Neural progenitor cell (in vitro differentiated cells): ENCODE data around the gene SEPTIN2. TPM values are rescaled to one million over a fixed set of nuclear protein-coding genes. Genes with fewer than 3 reads are reported as not detected.

Source experiments
- DNase-seq: peaks from one replicate; pipeline ENCODE4 v3.0.0-alpha.2; 2016; ENCODE audit warnings: low spot score
- H2AFZ ChIP-seq: fragments of 200-600 bp; sonication (generic); replicated peaks from 2 replicates; pipeline ENCODE4 v1.6.1; 2016; ENCODE audit warnings: antibody characterized with exemption
- H3F3A ChIP-seq: fragments of 200-600 bp; sonication (generic); 2 replicates; pipeline ENCODE4 v1.6.1; 2016; ENCODE audit warnings: antibody characterized with exemption, low read depth
- H3K27ac ChIP-seq: fragments of 200-600 bp; sonication (generic); 2 replicates; pipeline ENCODE4 v1.5.1; 2016; ENCODE audit warnings: mild to moderate bottlenecking
- H3K27me3 ChIP-seq: fragments of 200-600 bp; sonication (generic); 2 replicates; pipeline ENCODE4 v1.6.1; 2016; ENCODE audit warnings: mild to moderate bottlenecking, moderate library complexity
- H3K36me3 ChIP-seq: fragments of 200-600 bp; sonication (generic); 2 replicates; pipeline ENCODE4 v1.5.1; 2016
- H3K4me1 ChIP-seq: fragments of 200-600 bp; sonication (generic); 2 replicates; pipeline ENCODE4 v1.6.1; 2016; ENCODE audit warnings: mixed run types
- H3K4me2 ChIP-seq: fragments of 200-600 bp; sonication (generic); 2 replicates; pipeline ENCODE4 v1.6.1; 2016
- H3K4me3 ChIP-seq: fragments of 200-600 bp; sonication (generic); 2 replicates; pipeline ENCODE4 v1.5.1; 2016
- H3K79me2 ChIP-seq: fragments of 200-600 bp; sonication (generic); 2 replicates; pipeline ENCODE4 v1.6.1; 2016; ENCODE audit warnings: low read depth
- H3K9ac ChIP-seq: fragments of 200-600 bp; sonication (generic); 2 replicates; pipeline ENCODE4 v1.6.1; 2016
- H3K9me3 ChIP-seq: fragments of 200-600 bp; sonication (generic); 2 replicates; pipeline ENCODE4 v1.5.1; 2016; ENCODE audit warnings: low read depth
- H4K20me1 ChIP-seq: fragments of 200-600 bp; sonication (generic); 2 replicates; pipeline ENCODE4 v1.6.1; 2016; ENCODE audit warnings: low read depth
- H3K27ac Mint-ChIP-seq: 3 replicates; pipeline ENCODE4 v1.8.0; 2021; ENCODE audit warnings: mixed read lengths
- H3K27me3 Mint-ChIP-seq: 2 replicates; pipeline ENCODE4 v1.8.0; 2022; ENCODE audit warnings: low read depth, mild to moderate bottlenecking, inconsistent platforms, moderate library complexity, mixed read lengths; ENCODE audit not compliant: insufficient read depth
- H3K36me3 Mint-ChIP-seq: 3 replicates; pipeline ENCODE4 v1.8.0; 2021; ENCODE audit warnings: mixed read lengths
- H3K4me1 Mint-ChIP-seq: 3 replicates; pipeline ENCODE4 v1.8.0; 2021; ENCODE audit warnings: mixed read lengths
- H3K4me3 Mint-ChIP-seq: 3 replicates; pipeline ENCODE4 v1.8.0; 2021; ENCODE audit warnings: mild to moderate bottlenecking, moderate library complexity, mixed read lengths
- H3K9me3 Mint-ChIP-seq: 3 replicates; pipeline ENCODE4 v1.8.0; 2020; ENCODE audit warnings: mixed read lengths
- EZH2 ChIP-seq: fragments of 200-600 bp; sonication (generic); IDR thresholded peaks from 2 replicates; pipeline ENCODE4 v1.6.1; 2017; ENCODE audit warnings: antibody characterized with exemption, mild to moderate bottlenecking, moderate library complexity
- EZH2phosphoT487 ChIP-seq: fragments of 200-600 bp; sonication (generic); IDR thresholded peaks from 2 replicates; pipeline ENCODE4 v1.6.1; 2017; ENCODE audit warnings: antibody characterized with exemption
- total RNA-seq: library from RNA; depleted of rRNA; stranded (reverse); fragments of >200 nt; gene quantifications from 2 replicates; pipeline ENCODE4 v1.2.3, GENCODE V29; 2015; ENCODE audit warnings: low replicate concordance
- TF ChIP-seq, protein P1 (sequence below): fragments of 200-600 bp; sonication (generic); IDR thresholded peaks from 2 replicates; pipeline ENCODE4 v1.5.1; 2017; ENCODE audit warnings: antibody characterized with exemption, mild to moderate bottlenecking

SEPTIN2 gene
- total RNA-seq, 1 donor from 2014 or later: 632 TPM

DNA sequence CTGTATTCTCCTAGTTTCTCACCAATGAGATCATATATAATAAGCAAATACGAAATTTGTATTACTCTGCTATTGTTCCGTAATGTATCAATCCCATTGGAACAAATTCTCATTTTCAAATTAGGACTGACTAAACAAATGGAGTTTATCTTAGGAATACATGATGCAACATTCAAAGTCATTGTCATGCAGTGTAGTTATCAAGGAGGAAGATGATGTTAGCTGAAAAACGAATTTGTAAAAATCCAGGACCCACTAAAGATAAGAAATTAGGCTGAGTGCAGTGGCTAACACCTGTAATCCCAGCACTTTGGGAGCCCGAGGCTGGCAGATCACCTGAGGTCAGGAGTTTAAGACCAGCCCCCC lies 14.9 kb downstream of the SEPTIN2 start:
- Mint-ChIP-seq H3K9me3 (no peaks in the 10 kb centered on the region), H3K36me3 (peaks cover 27% of the 10 kb centered on the region), H3K4me3 (no peak overlapping the region), H3K27ac (no peak overlapping the region), H3K27me3 (peaks cover 3% of the 10 kb centered on the region), H3K4me1 (no peaks in the 10 kb centered on the region)
- no peak overlapping the region for H2AFZ ChIP-seq
- H3F3A ChIP-seq: peaks cover 17% of the 10 kb centered on the region
- no peak overlapping the region for H3K4me3 ChIP-seq
- H3K79me2 ChIP-seq: peaks cover 100% of the 10 kb centered on the region
- no peaks in the 10 kb centered on the region for H3K27me3 ChIP-seq
- H3K9ac ChIP-seq: no peak overlapping the region
- H4K20me1 ChIP-seq: peaks cover 56% of the 10 kb centered on the region
- no peak overlapping the region for H3K4me2 ChIP-seq
- DNase-seq: no peak
- H3K27ac ChIP-seq: no peak overlapping the region
- H3K36me3 ChIP-seq: peaks cover 19% of the 10 kb centered on the region
- no peaks in the 10 kb centered on the region for H3K4me1 ChIP-seq
- H3K9me3 ChIP-seq: no peaks in the 10 kb centered on the region
- TF ChIP-seq EZH2 (no peak), EZH2phosphoT487 (no peak)
- TF ChIP-seq, protein P1, sequence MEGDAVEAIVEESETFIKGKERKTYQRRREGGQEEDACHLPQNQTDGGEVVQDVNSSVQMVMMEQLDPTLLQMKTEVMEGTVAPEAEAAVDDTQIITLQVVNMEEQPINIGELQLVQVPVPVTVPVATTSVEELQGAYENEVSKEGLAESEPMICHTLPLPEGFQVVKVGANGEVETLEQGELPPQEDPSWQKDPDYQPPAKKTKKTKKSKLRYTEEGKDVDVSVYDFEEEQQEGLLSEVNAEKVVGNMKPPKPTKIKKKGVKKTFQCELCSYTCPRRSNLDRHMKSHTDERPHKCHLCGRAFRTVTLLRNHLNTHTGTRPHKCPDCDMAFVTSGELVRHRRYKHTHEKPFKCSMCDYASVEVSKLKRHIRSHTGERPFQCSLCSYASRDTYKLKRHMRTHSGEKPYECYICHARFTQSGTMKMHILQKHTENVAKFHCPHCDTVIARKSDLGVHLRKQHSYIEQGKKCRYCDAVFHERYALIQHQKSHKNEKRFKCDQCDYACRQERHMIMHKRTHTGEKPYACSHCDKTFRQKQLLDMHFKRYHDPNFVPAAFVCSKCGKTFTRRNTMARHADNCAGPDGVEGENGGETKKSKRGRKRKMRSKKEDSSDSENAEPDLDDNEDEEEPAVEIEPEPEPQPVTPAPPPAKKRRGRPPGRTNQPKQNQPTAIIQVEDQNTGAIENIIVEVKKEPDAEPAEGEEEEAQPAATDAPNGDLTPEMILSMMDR: no peak

DNA sequence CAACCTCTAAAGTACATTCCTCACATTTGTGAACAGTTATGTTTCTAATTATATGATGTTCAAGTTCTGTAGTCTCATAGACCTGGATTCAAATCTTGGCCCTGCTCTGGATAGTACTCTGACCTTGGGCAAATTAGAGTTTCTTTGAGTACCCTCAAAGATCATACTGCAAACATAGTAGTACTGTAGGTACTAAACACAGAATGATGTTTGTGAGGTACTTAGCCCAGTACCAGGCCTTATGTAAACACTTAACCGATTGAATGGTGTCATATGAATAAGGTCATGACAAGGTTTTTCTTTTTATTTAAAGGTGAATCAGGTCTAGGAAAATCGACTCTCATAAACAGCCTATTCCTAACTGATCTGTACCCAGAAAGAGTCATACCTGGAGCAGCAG lies 19.1 kb downstream of the SEPTIN2 start:
- no peaks in the 10 kb centered on the region for H3K27me3 Mint-ChIP-seq
- no peaks in the 10 kb centered on the region for H3K9me3 ChIP-seq
- no peak overlapping the region for H3K4me2 ChIP-seq
- H3K27me3 ChIP-seq: no peaks in the 10 kb centered on the region
- H3K27ac ChIP-seq: no peak overlapping the region
- H4K20me1 ChIP-seq: peaks cover 76% of the 10 kb centered on the region
- no peak for TF ChIP-seq EZH2
- no peak overlapping the region for H3K9ac ChIP-seq
- no peak overlapping the region for H2AFZ ChIP-seq
- peaks cover 51% of the 10 kb centered on the region for H3F3A ChIP-seq
- no peak overlapping the region for H3K4me3 Mint-ChIP-seq
- H3K4me3 ChIP-seq: no peak overlapping the region
- no peak overlapping the region for H3K27ac Mint-ChIP-seq
- H3K36me3 Mint-ChIP-seq: peaks cover 27% of the 10 kb centered on the region
- no peaks in the 10 kb centered on the region for H3K9me3 Mint-ChIP-seq
- H3K4me1 Mint-ChIP-seq: no peaks in the 10 kb centered on the region
- DNase-seq: no peak
- peaks cover 20% of the 10 kb centered on the region for H3K36me3 ChIP-seq
- peaks cover 87% of the 10 kb centered on the region for H3K79me2 ChIP-seq
- no peaks in the 10 kb centered on the region for H3K4me1 ChIP-seq

DNA sequence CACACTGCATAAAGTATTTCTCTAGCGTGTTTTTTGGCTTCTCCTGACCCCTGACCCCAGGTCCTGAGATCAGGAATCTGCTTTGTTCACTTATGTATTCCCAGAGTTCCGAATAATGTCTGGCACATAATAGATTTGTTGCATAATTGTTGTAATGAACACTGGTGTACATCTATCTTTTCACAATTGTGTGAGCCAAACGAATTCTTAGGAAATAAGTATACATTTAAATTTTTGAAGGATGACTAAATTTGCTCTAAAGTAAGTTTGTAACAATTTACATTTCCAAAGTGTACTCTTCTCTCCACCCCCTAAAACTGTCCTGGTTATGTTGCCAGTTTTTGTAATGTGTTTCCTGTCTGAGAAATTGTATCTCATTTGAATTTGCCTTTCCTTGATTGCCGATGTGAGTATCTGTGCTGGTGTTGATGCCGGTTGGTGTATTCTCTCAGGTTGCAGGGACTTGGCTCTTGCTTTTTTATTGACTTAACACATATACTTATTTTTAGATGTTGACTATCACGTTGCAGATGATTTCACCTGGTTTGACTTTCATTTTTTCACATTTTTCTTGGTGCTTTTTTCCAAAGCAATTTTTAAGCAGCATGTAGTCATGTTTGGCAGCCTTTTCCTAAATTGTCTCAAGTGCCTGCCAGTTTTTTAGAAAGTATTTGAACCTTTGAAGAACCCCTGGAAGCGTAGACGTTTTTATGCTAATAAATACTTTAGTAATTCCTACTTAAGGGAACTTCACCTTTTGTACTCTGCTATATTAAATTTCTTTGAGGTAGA lies 24.3 kb downstream of the SEPTIN2 start:
- TF ChIP-seq EZH2phosphoT487: no peak

DNA sequence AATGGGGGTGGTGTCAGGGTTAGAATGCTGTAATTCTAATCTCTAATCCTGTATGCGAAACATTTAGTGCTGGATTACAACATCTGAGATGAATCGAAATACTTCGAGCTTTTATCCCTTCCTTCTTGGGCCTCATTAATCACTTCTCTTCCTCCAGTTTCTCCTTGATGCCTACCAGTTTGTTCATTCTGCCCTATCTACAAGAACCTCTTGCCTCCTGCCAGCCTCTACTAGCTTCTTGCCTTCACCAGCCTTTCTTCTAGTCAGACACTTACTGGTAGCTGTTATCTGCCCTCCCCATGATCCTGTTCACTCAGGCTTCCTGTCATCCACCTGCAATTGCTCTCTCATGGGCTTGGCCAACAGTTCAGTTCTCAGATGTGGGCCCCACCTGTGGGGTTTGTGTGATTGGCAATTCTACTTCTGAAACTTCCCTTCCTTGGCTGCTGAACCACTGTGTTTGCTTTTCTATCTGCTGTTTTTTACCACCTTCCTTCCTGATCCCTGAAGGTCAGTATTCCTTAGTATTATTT lies 25.0 kb downstream of the SEPTIN2 start:
- Histone ChIP-seq H3K4me3 (no peak overlapping the region), H3K4me2 (no peak overlapping the region), H3K36me3 (peaks cover 48% of the 10 kb centered on the region), H3K27me3 (no peaks in the 10 kb centered on the region), H3K9ac (no peak overlapping the region), H3F3A (peaks cover 33% of the 10 kb centered on the region), H3K4me1 (no peaks in the 10 kb centered on the region), H3K9me3 (no peaks in the 10 kb centered on the region), H3K27ac (no peak overlapping the region), H2AFZ (no peak overlapping the region), H4K20me1 (peaks cover 56% of the 10 kb centered on the region), H3K79me2 (peaks cover 44% of the 10 kb centered on the region)
- H3K9me3 Mint-ChIP-seq: no peaks in the 10 kb centered on the region
- H3K36me3 Mint-ChIP-seq: peaks cover 45% of the 10 kb centered on the region
- no peak overlapping the region for H3K4me3 Mint-ChIP-seq
- no peaks in the 10 kb centered on the region for H3K4me1 Mint-ChIP-seq
- no peaks in the 10 kb centered on the region for H3K27me3 Mint-ChIP-seq
- TF ChIP-seq, protein P1: no peak
- TF ChIP-seq EZH2phosphoT487 (no peak), EZH2 (no peak)
- no peak for DNase-seq
- H3K27ac Mint-ChIP-seq: no peak overlapping the region

More for the DNA sequence above, 24.3 kb downstream of the SEPTIN2 start:
- no peaks in the 10 kb centered on the region for H3K4me1 Mint-ChIP-seq
- H3K9me3 Mint-ChIP-seq: no peaks in the 10 kb centered on the region
- Histone ChIP-seq H3K4me1 (no peaks in the 10 kb centered on the region), H3K27ac (no peak overlapping the region), H3K4me2 (no peak overlapping the region), H3F3A (peaks cover 40% of the 10 kb centered on the region), H3K9me3 (no peaks in the 10 kb centered on the region), H3K27me3 (no peaks in the 10 kb centered on the region), H3K36me3 (peaks cover 47% of the 10 kb centered on the region), H3K79me2 (peaks cover 51% of the 10 kb centered on the region), H2AFZ (no peak overlapping the region), H3K4me3 (no peak overlapping the region), H3K9ac (no peak overlapping the region), H4K20me1 (peaks cover 59% of the 10 kb centered on the region)
- no peak overlapping the region for H3K27ac Mint-ChIP-seq
- H3K4me3 Mint-ChIP-seq: no peak overlapping the region
- H3K27me3 Mint-ChIP-seq: no peaks in the 10 kb centered on the region
- peaks cover 45% of the 10 kb centered on the region for H3K36me3 Mint-ChIP-seq
- no peak for DNase-seq
